Gastrocnemius medialis (tissue), 4 donors: ENCODE measurements around the gene GDPD5. TPM values are rescaled to one million over a fixed set of nuclear protein-coding genes. Genes with fewer than 3 reads are reported as not detected.

Source experiments
- ATAC-seq, 2 donors: fragments of 150-250 bp; one replicate each; pipeline ENCODE4 v1.9.1; 2016
- DNase-seq, 2 donors: peaks; one replicate each; pipeline ENCODE4 v3.0.0-alpha.2; 2019
- H3K27ac ChIP-seq, 4 donors: fragments of 200-600 bp; sonication (generic); 1 replicate in 1 of 4; 2 replicates in 3 of 4; pipeline ENCODE4 v1.5.1; 2016 to 2018; ENCODE audit warnings: mild to moderate bottlenecking in 2 of 4, moderate library complexity in 1 of 4
- H3K27me3 ChIP-seq, 3 donors: fragments of 200-600 bp; sonication (generic) in 2 of 3; 1 replicate in 1 of 3; 2 replicates in 2 of 3; pipeline versions ENCODE4 v1.5.1 to v1.6.0; 2016 to 2019; ENCODE audit warnings: mild to moderate bottlenecking in 1 of 3, moderate library complexity in 1 of 3
- H3K36me3 ChIP-seq, 2 donors: fragments of 200-600 bp; sonication (generic) in 1 of 2; one replicate each; pipeline ENCODE4 v1.5.1; 2017 to 2018
- H3K4me1 ChIP-seq, 2 donors: fragments of 200-600 bp; sonication (generic) in 1 of 2; one replicate each; pipeline ENCODE4 v1.5.1; 2016 to 2017; ENCODE audit warnings: mild to moderate bottlenecking in 2 of 2
- H3K4me3 ChIP-seq, 4 donors: fragments of 200-600 bp; sonication (generic) in 3 of 4; 1 replicate in 1 of 4; 2 replicates in 3 of 4; pipeline ENCODE4 v1.5.1; 2016 to 2019; ENCODE audit warnings: mild to moderate bottlenecking in 2 of 4
- H3K9me3 ChIP-seq, 3 donors: fragments of 200-600 bp; sonication (generic) in 2 of 3; 1 replicate in 1 of 3; 2 replicates in 2 of 3; pipeline ENCODE4 v1.5.1; 2016 to 2019
- CTCF ChIP-seq, 5 experiments: fragments of 450-650 bp in 3 of 5; fragments of 200-600 bp in 2 of 5; sonication (generic) in 2 of 5; IDR thresholded peaks in 4 of 5; conservative IDR thresholded peaks in 1 of 5; 1 replicate in 4 of 5; 2 replicates in 1 of 5; pipeline ENCODE4 v1.5.1; 2016 to 2019; ENCODE audit warnings: antibody characterized with exemption in 5 of 5, mild to moderate bottlenecking in 3 of 5, moderate library complexity in 3 of 5
- POLR2A ChIP-seq, 2 donors: fragments of 450-650 bp; IDR thresholded peaks; one replicate each; pipeline ENCODE4 v1.6.1; 2017; ENCODE audit warnings: antibody characterized with exemption in 2 of 2, mild to moderate bottlenecking in 2 of 2, moderate library complexity in 2 of 2
- in situ Hi-C, 4 donors: fragments of 200-750 bp; cut with MboI; loops; one replicate each; pipeline versions ENCODE4 v1.15.0 to v1.8.0; 2017; ENCODE audit warnings: low sequenced_read_pairs in 4 of 4
- intact Hi-C: fragments of 100-400 bp; cut with DNase I; formaldehyde crosslinking; loops from one replicate; pipeline ENCODE4 v1.15.1; 2023; ENCODE audit warnings: low total_unique reads
- total RNA-seq, 4 donors: library from RNA; depleted of rRNA; stranded (reverse); fragments of >200 nt; gene quantifications; one replicate each; pipeline versions ENCODE4 v1.1.0 to v1.2.3, GENCODE V29; 2016

GDPD5 gene
- total RNA-seq, 4 donors from 2014 or later = 5.6 to 12.6 (median 11.2) TPM

DNA sequence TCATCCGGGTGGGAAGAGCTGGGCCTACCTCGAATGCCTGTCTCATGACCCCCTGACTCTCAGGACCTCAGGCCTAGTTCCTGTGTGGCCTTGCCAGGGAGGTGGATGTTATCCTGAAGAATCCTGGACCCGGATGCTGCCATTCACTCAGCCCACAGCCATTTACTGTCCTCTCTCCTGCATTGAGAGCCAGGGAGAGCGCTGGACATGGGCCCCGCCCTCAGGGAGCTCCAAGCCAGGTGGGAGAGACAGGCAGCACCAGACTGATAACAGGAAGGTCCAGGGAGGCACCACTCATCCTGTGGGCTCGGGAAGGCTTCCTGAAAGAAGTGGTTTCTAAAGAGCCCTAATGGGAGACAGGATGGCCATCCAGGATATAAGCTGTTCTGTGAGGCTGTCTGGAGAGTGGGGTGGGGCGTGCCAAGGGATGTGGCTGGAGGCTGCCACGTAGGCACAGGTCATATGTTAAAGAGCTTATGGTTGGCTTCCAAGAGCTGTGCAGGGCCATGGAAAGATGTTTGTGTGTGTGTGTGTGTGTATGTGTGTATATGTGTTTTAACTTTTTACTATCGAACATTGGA, 44.9 kb upstream of the GDPD5 start:
- Histone ChIP-seq H3K4me3 (no peak overlapping the region), H3K4me1 (peaks cover 19 to 30% of the 10 kb centered on the region in 2 donors), H3K27me3 (no peaks in the 10 kb centered on the region), H3K27ac (no peak overlapping the region), H3K9me3 (no peaks in the 10 kb centered on the region), H3K36me3 (peaks cover 0 to 62% of the 10 kb centered on the region in 2 donors)
- intact Hi-C loops = no loop called here
- no peak for ATAC-seq
- TF ChIP-seq POLR2A (IDR thresholded peaks at IDR 0.05) (no peak), CTCF (IDR thresholded peaks at IDR 0.05 in 4 of 5, conservative IDR thresholded peaks at IDR 0.05 in 1 of 5) (no peak)
- in situ Hi-C loops = no loop called here
- no peak for DNase-seq

DNA sequence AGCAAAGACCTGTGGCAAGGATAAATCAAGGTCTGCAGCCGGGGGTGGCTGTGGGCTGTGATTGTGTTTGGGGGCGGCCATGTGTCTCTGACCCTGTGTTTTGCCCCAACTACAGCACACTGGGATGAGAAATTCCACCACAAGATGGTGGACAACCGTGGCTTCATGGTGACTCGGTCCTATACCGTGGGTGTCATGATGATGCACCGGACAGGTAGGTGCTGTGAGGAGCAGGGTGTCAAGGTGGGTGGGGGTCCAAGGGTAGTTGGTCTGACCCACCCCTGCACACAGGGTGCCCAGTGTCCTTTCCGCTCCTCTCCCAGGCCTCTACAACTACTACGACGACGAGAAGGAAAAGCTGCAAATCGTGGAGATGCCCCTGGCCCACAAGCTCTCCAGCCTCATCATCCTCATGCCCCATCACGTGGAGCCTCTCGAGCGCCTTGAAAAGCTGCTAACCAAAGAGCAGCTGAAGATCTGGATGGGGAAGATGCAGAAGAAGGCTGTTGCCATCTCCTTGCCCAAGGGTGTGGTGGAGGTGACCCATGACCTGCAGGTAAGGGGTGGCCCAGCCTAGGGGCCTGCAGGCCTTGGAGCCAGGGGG, 43.0 kb upstream of the GDPD5 start:
- no peaks in the 10 kb centered on the region for H3K9me3 ChIP-seq
- peaks cover 38 to 46% of the 10 kb centered on the region in 2 donors for H3K4me1 ChIP-seq
- ATAC-seq (no peak), DNase-seq (no peak)
- intact Hi-C loops (no loop called here), in situ Hi-C loops (no loop called here)
- no peak overlapping the region for H3K4me3 ChIP-seq
- peaks cover 0 to 62% of the 10 kb centered on the region in 2 donors for H3K36me3 ChIP-seq
- H3K27me3 ChIP-seq = no peaks in the 10 kb centered on the region
- TF ChIP-seq CTCF (IDR thresholded peaks at IDR 0.05 in 4 of 5, conservative IDR thresholded peaks at IDR 0.05 in 1 of 5) = no peak
- TF ChIP-seq POLR2A (IDR thresholded peaks at IDR 0.05) = no peak
- H3K27ac ChIP-seq = no peak overlapping the region

- intact Hi-C loops = no loop called here
- Histone ChIP-seq H3K27me3 (no peaks in the 10 kb centered on the region), H3K36me3 (peaks cover 0 to 62% of the 10 kb centered on the region in 2 donors), H3K4me1 (peaks cover 41 to 49% of the 10 kb centered on the region in 2 donors), H3K9me3 (no peaks in the 10 kb centered on the region), H3K4me3 (no peak overlapping the region), H3K27ac (peak overlapping the region in 1 of 4 donors; percentile 7)
- no peak for TF ChIP-seq CTCF (IDR thresholded peaks at IDR 0.05 in 4 of 5, conservative IDR thresholded peaks at IDR 0.05 in 1 of 5)
- no peak for TF ChIP-seq POLR2A (IDR thresholded peaks at IDR 0.05)
- in situ Hi-C loops = no loop called here
- ATAC-seq = no peak
- no peak for DNase-seq
Measured at GRCh38 chr11:75567971-75568370, 42.2 kb upstream of the GDPD5 start.

- TF ChIP-seq CTCF (IDR thresholded peaks at IDR 0.05 in 4 of 5, conservative IDR thresholded peaks at IDR 0.05 in 1 of 5) (no peak), POLR2A (IDR thresholded peaks at IDR 0.05) (no peak)
- ATAC-seq (no peak), DNase-seq (no peak)
- Histone ChIP-seq H3K4me3 (no peak overlapping the region), H3K9me3 (no peaks in the 10 kb centered on the region), H3K27ac (no peak overlapping the region), H3K27me3 (no peaks in the 10 kb centered on the region), H3K36me3 (peaks cover 0 to 53% of the 10 kb centered on the region in 2 donors), H3K4me1 (peaks cover 31 to 44% of the 10 kb centered on the region in 2 donors)
- intact Hi-C loops = no loop called here
- in situ Hi-C loops = no loop called here
Measured at GRCh38 chr11:75566763-75567279, 41.1 kb upstream of the GDPD5 start.
